ENCODE data around the gene CST9. TPM values are rescaled to one million over a fixed set of nuclear protein-coding genes. Genes with fewer than 3 reads are reported as not detected.

Gene CST9
- total and polyA plus RNA-seq, 2 of the 8 experiments (the other 6 are each of a cell fraction or from before 2014, with no cell fraction given) = 0.05 to 0.19 TPM

DNA sequence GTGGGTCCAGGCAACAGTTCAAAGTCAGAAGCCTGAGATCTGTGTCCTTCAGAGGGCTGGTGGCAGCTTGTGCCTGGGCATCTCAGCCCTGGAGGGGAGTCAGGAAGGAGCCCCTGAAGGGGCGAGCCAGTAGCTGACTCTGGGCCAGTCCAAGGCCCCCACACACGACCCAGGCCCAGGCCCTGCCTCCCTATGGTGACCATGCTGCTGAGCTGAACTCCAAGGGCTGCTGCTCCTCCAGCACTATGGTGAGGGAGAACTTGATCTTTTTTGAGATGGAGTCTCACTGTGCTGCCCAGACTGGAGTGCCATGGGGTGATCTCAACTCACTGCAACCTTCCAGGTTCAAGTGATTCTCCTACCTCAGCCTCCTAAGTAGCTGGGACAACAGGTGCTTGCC, 47.2 kb upstream of the CST9 start (continued):
- TF ChIP-seq FOSL1 (IDR thresholded peaks at IDR 0.05; ENCODE audit: insufficient read depth, low read depth, low read length) (no peak), CTBP2 (IDR thresholded peaks at IDR 0.05; ENCODE audit: borderline replicate concordance, insufficient read depth, insufficient read length, low read length) (no peak), CHD1 (IDR thresholded peaks at IDR 0.05; ENCODE audit: low read depth, low read length) (no peak), ASH2L (IDR thresholded peaks at IDR 0.05; ENCODE audit: low read length) (no peak), TAF1 (IDR thresholded peaks at IDR 0.05; ENCODE audit: low read depth, low read length) (no peak)
